GM19452 (cell line): ENCODE measurements around the gene EEF1AKMT4.

Experiments
- ATAC-seq: cut with Tn5 transposase; IDR thresholded peaks from one replicate; pipeline ENCODE4 v1.9.1; 2021; ENCODE audit not compliant: unreplicated experiment

The EEF1AKMT4 gene

DNA sequence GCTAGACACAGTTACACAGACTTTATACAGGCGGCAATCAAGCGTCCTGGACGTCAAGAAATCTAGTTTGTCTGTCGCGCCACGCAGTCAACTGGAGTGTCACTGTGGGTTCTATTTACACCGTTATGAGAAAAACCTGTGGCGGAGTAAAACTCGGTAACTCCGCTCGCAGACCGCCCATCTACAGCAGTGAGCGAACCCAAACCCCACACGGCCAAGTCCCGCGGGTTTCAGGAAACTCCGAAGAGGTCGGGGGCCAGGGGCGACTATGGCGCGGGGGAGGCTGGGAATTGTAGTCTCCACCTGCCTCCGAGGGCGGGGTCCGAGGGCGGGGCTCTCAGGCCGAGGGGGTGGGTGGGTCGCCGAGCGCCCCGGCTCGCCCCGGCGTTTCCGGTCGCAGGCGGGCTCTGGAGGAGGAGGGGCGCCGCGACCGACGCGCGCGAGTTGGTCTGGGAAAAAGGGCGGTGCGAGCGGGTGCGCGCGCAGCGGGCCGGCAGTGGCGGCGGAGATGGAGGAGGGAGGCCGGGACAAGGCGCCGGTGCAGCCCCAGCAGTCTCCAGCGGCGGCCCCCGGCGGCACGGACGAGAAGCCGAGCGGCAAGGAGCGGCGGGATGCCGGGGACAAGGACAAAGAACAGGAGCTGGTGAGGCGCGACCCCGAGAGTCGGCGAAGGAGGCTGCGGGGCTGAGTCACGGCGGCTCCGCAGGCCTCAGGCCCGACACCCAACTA is 49.5 kb downstream of the EEF1AKMT4 start, which contains the start of gene PSMD2:
PSMD2 (plus strand) TSS at position 483 of the 729 bp plus-strand sequence; CDS start at position 509, 26 bp downstream.
- peak; percentile 92 for ATAC-seq

DNA sequence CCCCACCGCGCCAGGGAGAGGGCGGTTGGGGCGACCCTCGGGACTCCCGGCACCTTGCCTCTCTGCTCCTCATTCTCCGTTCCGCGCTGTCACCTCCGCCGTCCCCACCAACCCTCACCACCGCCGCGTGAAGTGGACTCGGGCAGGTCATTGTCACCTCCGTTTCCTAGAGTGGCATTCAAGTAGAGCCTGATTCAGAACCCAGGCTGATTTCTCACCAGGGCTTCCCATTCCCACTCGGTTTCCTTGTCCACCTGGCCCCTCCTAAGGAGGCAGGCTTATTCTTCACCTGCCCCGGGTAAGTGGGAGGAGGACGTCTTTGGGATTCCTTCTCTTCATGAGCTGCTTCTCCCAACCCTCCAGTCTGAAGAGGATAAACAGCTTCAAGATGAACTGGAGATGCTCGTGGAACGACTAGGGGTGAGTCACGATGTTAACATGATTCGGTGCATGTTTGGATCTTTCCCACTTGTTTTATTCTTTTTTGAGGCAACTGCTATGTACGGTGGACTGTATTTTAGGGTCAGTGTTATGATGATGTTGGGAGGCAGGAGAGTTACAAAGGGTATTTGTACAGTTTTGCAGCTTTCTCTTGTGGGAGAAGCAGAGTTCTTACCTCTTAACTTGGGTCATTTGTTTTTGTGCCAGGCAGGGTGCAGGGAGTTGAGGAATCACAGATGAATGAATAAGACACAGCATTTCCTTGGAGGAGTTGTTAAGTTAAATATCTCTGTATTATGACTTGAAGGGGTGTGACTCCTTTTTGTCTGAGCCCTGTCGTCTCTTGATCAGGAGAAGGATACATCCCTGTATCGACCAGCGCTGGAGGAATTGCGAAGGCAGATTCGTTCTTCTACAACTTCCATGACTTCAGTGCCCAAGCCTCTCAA is 50.3 kb downstream of the EEF1AKMT4 start:
- ATAC-seq, result no peak

DNA sequence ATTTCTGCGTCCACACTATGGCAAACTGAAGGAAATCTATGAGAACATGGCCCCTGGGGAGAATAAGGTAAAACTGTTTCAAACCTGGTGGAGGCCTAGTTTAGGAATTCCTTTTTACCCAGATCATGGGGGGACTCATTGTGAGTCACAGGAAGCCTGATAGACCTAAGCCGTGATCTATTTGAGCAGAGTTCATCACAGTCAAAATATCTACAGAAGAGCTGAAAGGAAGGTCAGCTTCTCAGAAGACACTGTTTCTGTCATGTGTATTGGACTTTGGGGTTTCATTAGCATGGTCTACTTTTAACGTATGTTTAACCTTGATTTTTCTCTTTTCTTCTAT is 50.9 kb downstream of the EEF1AKMT4 start:
- ATAC-seq, result no peak

DNA sequence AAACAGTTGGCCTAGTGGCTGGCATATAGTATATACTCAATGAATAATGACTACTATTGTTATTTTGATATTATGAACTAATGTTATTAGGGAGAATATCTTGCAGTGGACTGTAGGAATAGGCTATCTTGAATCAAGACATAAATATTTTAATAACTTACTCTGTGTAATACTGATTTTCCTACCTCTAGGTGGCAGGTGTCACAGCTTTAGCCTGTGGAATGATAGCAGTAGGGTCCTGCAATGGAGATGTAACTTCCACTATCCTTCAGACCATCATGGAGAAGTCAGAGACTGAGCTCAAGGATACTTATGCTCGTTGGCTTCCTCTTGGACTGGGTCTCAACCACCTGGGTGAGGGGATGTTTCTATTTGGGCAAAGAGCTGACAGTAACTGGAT is 56.1 kb downstream of the EEF1AKMT4 start:
- ATAC-seq, result no peak

DNA sequence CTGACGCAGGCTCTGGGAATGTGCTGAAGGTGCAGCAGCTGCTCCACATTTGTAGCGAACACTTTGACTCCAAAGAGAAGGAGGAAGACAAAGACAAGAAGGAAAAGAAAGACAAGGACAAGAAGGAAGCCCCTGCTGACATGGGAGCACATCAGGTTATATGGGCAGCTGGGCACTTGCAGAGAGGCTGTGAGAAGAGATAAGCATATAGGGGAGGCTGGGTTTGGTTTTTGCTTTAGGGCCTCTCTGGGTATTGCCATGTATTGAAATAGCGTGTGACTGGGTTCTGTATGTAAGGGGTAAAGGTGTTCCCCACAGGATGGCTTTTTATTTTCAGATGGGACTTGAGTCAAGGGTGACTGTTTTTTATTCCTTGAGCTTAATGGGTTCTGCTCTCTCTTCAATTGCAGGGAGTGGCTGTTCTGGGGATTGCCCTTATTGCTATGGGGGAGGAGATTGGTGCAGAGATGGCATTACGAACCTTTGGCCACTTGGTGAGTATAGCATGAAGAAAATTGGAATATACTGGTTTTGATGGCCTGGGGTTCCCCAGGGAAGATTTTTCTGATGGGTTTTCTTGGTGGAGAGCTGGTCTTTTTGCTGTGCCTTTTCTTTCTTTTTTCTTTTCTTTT is 57.0 kb downstream of the EEF1AKMT4 start:
- no peak for ATAC-seq

DNA sequence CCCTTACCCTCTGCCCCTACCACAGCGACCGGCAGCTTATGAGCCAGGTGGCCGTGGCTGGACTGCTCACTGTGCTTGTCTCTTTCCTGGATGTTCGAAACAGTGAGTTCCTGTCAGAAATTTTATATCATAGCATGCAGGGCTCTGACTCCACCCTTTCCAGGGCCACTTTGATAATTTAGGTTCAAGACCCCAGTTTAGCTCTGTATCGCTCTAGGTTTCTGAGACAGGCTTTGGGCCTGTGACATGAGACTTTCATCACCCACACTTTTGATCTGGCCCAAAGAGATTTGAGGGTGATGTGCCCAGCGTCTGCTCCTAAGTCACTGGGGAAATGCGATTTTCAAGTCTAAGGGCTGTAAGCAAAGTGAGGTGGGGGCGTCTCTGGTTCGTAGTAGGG is 58.4 kb downstream of the EEF1AKMT4 start:
- ATAC-seq, result no peak
